Osteoblast (primary cell): Measurements from ENCODE around the gene PTPRN2. TPM values are rescaled to one million over a fixed set of nuclear protein-coding genes. Genes with fewer than 3 reads are reported as not detected.

Experiments used
- DNase-seq: peaks from one replicate; pipeline ENCODE4 v3.0.0; 2011; ENCODE audit warnings: low spot score, mixed read lengths; ENCODE audit not compliant: insufficient read length; ENCODE audit errors: missing footprints
- H2AFZ ChIP-seq: 2 replicates; pipeline ENCODE4 v1.6.0; 2011; ENCODE audit warnings: mild to moderate bottlenecking, low read length
- H3K27ac ChIP-seq: 2 replicates; pipeline ENCODE4 v1.5.1; 2011; ENCODE audit warnings: mild to moderate bottlenecking, low read depth, low read length, moderate library complexity
- H3K27me3 ChIP-seq: 2 replicates; pipeline ENCODE4 v1.6.0; 2012; ENCODE audit warnings: mild to moderate bottlenecking, control low read depth, inconsistent platforms, low read length, moderate library complexity; ENCODE audit not compliant: insufficient read depth
- H3K36me3 ChIP-seq: 2 replicates; pipeline ENCODE4 v1.5.1; 2011; ENCODE audit warnings: mild to moderate bottlenecking, low read length, control low read depth, moderate library complexity; ENCODE audit not compliant: insufficient read depth
- H3K4me1 ChIP-seq: 2 replicates; pipeline ENCODE4 v1.5.1; 2011; ENCODE audit warnings: mild to moderate bottlenecking, low read length, control low read depth, moderate library complexity; ENCODE audit not compliant: insufficient read depth
- H3K4me2 ChIP-seq: 2 replicates; pipeline ENCODE4 v1.6.0; 2011; ENCODE audit warnings: mild to moderate bottlenecking, low read length; ENCODE audit not compliant: insufficient read depth
- H3K4me3 ChIP-seq: fragments of 200-600 bp; sonication (generic); 3 replicates; pipeline ENCODE4 v1.5.1; 2012; ENCODE audit warnings: mild to moderate bottlenecking, low read length, inconsistent platforms; ENCODE audit not compliant: insufficient read depth
- H3K79me2 ChIP-seq: 2 replicates; pipeline ENCODE4 v1.6.0; 2012; ENCODE audit warnings: mild to moderate bottlenecking, low read length, control low read depth, inconsistent platforms; ENCODE audit not compliant: insufficient read depth
- H3K9me3 ChIP-seq: 2 replicates; pipeline ENCODE4 v1.5.1; 2011; ENCODE audit warnings: low read depth, low read length, control low read depth
- H4K20me1 ChIP-seq: 2 replicates; pipeline ENCODE4 v1.6.0; 2012; ENCODE audit warnings: mild to moderate bottlenecking, low read length, control low read depth; ENCODE audit not compliant: insufficient read depth
- CTCF ChIP-seq: IDR thresholded peaks from 2 replicates; pipeline ENCODE4 v1.5.1; 2011; ENCODE audit warnings: mild to moderate bottlenecking, low read depth, low read length, moderate library complexity; ENCODE audit errors: extremely low read depth
- total RNA-seq: library from RNA; depleted of rRNA; stranded (reverse); fragments of >200 nt; gene quantifications from 2 replicates; pipeline ENCODE4 v1.2.3, GENCODE V29; 2012

PTPRN2 gene
- total RNA-seq, 1 donor = 0.36 TPM

- no peak overlapping the region for H3K27ac ChIP-seq
- DNase-seq = peak; percentile 37
- H3K4me2 ChIP-seq = no peak overlapping the region
- H3K27me3 ChIP-seq = no peaks in the 10 kb centered on the region
- no peaks in the 10 kb centered on the region for H4K20me1 ChIP-seq
- TF ChIP-seq CTCF = no peak
- H3K36me3 ChIP-seq = no peaks in the 10 kb centered on the region
- H2AFZ ChIP-seq = no peak overlapping the region
- H3K9me3 ChIP-seq = peaks cover 2% of the 10 kb centered on the region
- H3K4me1 ChIP-seq = no peaks in the 10 kb centered on the region
- H3K4me3 ChIP-seq = no peak overlapping the region
- H3K79me2 ChIP-seq = no peaks in the 10 kb centered on the region
Observed at GRCh38 chr7:158259141-158259540, 328.5 kb downstream of the PTPRN2 start.

GRCh38 chr7:158258411-158259130, 329.1 kb downstream of the PTPRN2 start:
- Histone ChIP-seq H3K36me3 (no peaks in the 10 kb centered on the region), H3K79me2 (no peaks in the 10 kb centered on the region), H3K4me3 (no peak overlapping the region), H3K27me3 (no peaks in the 10 kb centered on the region), H3K9me3 (peaks cover 2% of the 10 kb centered on the region), H3K4me2 (no peak overlapping the region), H3K27ac (no peak overlapping the region), H4K20me1 (no peaks in the 10 kb centered on the region), H2AFZ (no peak overlapping the region), H3K4me1 (no peaks in the 10 kb centered on the region)
- DNase-seq = peak; percentile 86
- TF ChIP-seq CTCF = no peak

- H3K4me1 ChIP-seq = no peaks in the 10 kb centered on the region
- H3K4me2 ChIP-seq = no peak overlapping the region
- no peak for TF ChIP-seq CTCF
- H3K27me3 ChIP-seq = no peaks in the 10 kb centered on the region
- H3K9me3 ChIP-seq = peaks cover 2% of the 10 kb centered on the region
- H3K27ac ChIP-seq = no peak overlapping the region
- no peaks in the 10 kb centered on the region for H3K36me3 ChIP-seq
- H2AFZ ChIP-seq = no peak overlapping the region
- peak; percentile 68 for DNase-seq
- H3K79me2 ChIP-seq = no peaks in the 10 kb centered on the region
- no peaks in the 10 kb centered on the region for H4K20me1 ChIP-seq
- no peak overlapping the region for H3K4me3 ChIP-seq
Observed at GRCh38 chr7:158257516-158258410, 329.9 kb downstream of the PTPRN2 start.

GRCh38 chr7:158257001-158257400, 330.6 kb downstream of the PTPRN2 start:
- H2AFZ ChIP-seq = no peak overlapping the region
- H3K36me3 ChIP-seq = no peaks in the 10 kb centered on the region
- peak; percentile 13 for DNase-seq
- no peaks in the 10 kb centered on the region for H3K9me3 ChIP-seq
- H3K79me2 ChIP-seq = no peaks in the 10 kb centered on the region
- no peaks in the 10 kb centered on the region for H3K27me3 ChIP-seq
- no peak for TF ChIP-seq CTCF
- H3K27ac ChIP-seq = no peak overlapping the region
- H3K4me2 ChIP-seq = no peak overlapping the region
- no peaks in the 10 kb centered on the region for H4K20me1 ChIP-seq
- no peak overlapping the region for H3K4me3 ChIP-seq
- no peaks in the 10 kb centered on the region for H3K4me1 ChIP-seq
